DOHH2 (cell line): ENCODE data around the gene EIF2AK2.

Experiments
- H3F3A ChIP-seq: fragments of 200-600 bp; sonication (generic), shearing (Covaris generic); 2 replicates; pipeline ENCODE4 v1.6.0; 2016; ENCODE audit warnings: antibody characterized with exemption, mild to moderate bottlenecking; ENCODE audit not compliant: control insufficient read depth, insufficient read depth
- H3K27ac ChIP-seq: fragments of 200-600 bp; sonication (generic); 2 replicates; pipeline ENCODE4 v1.5.1; 2014; ENCODE audit warnings: low read depth, mild to moderate bottlenecking, low read length, moderate library complexity
- H3K27me3 ChIP-seq: fragments of 200-600 bp; sonication (generic); 2 replicates; pipeline ENCODE4 v1.6.1; 2014; ENCODE audit warnings: mild to moderate bottlenecking, low read length, mixed read lengths; ENCODE audit not compliant: control insufficient read depth
- H3K36me3 ChIP-seq: fragments of 200-600 bp; sonication (generic); 2 replicates; pipeline ENCODE4 v1.6.1; 2014; ENCODE audit warnings: mild to moderate bottlenecking, low read length, moderate library complexity, mixed read lengths; ENCODE audit not compliant: control insufficient read depth
- H3K4me1 ChIP-seq: fragments of 200-600 bp; sonication (generic); 2 replicates; pipeline ENCODE4 v1.6.1; 2014; ENCODE audit warnings: mild to moderate bottlenecking, low read length, mixed read lengths; ENCODE audit not compliant: control insufficient read depth
- H3K4me2 ChIP-seq: fragments of 200-600 bp; sonication (generic); 2 replicates; pipeline ENCODE4 v1.6.0; 2014; ENCODE audit warnings: mild to moderate bottlenecking, low read length, moderate library complexity
- H3K4me3 ChIP-seq: fragments of 200-600 bp; sonication (generic); 2 replicates; pipeline ENCODE4 v1.5.1; 2014; ENCODE audit warnings: mild to moderate bottlenecking, low read length, mixed read lengths
- H3K79me2 ChIP-seq: fragments of 200-600 bp; sonication (generic); 2 replicates; pipeline ENCODE4 v1.6.1; 2014; ENCODE audit warnings: mild to moderate bottlenecking, low read length, mixed read lengths; ENCODE audit not compliant: control insufficient read depth
- H3K9me2 ChIP-seq: fragments of 200-600 bp; sonication (generic); replicated peaks from 2 replicates; pipeline ENCODE4 v1.6.1; 2014; ENCODE audit warnings: mild to moderate bottlenecking, low read length, mixed read lengths; ENCODE audit not compliant: control insufficient read depth
- H3K9me3 ChIP-seq: fragments of 200-600 bp; sonication (generic); 2 replicates; pipeline ENCODE4 v1.6.1; 2014; ENCODE audit warnings: antibody characterized with exemption, low read length, mixed read lengths; ENCODE audit not compliant: control insufficient read depth, insufficient read depth
- H4K20me1 ChIP-seq: fragments of 200-600 bp; sonication (generic); 2 replicates; pipeline ENCODE4 v1.6.0; 2014; ENCODE audit warnings: low read depth, mild to moderate bottlenecking, antibody characterized with exemption, low read length, moderate library complexity; ENCODE audit not compliant: control insufficient read depth, insufficient read depth
- CTCF ChIP-seq: fragments of 200-600 bp; sonication (generic); IDR thresholded peaks from one replicate; pipeline ENCODE4 v1.5.1; 2014; ENCODE audit warnings: antibody characterized with exemption, mild to moderate bottlenecking, low read depth, low read length; ENCODE audit not compliant: poor library complexity, severe bottlenecking
- EZH2phosphoT487 ChIP-seq: fragments of 200-600 bp; sonication (generic); IDR thresholded peaks from 2 replicates; pipeline ENCODE4 v1.6.1; 2017; ENCODE audit warnings: borderline replicate concordance, mild to moderate bottlenecking, antibody characterized with exemption, low read length, moderate library complexity, mixed read lengths

EIF2AK2 gene

GRCh38 chr2:37105150-37105549 lies 51.6 kb downstream of the EIF2AK2 start:
- TF ChIP-seq EZH2phosphoT487 (no peak), CTCF (no peak)
- Histone ChIP-seq H3K9me3 (no peaks in the 10 kb centered on the region), H3K79me2 (no peaks in the 10 kb centered on the region), H3K27ac (no peak overlapping the region), H4K20me1 (no peaks in the 10 kb centered on the region), H3K4me1 (no peaks in the 10 kb centered on the region), H3F3A (no peaks in the 10 kb centered on the region), H3K9me2 (no peaks in the 10 kb centered on the region), H3K27me3 (no peaks in the 10 kb centered on the region), H3K36me3 (peaks cover 18% of the 10 kb centered on the region), H3K4me2 (no peak overlapping the region), H3K4me3 (no peak overlapping the region)

GRCh38 chr2:37104178-37104577 lies 52.6 kb downstream of the EIF2AK2 start:
- Histone ChIP-seq H3K4me1 (no peaks in the 10 kb centered on the region), H3K9me3 (no peaks in the 10 kb centered on the region), H3K36me3 (peaks cover 24% of the 10 kb centered on the region), H3K27ac (no peak overlapping the region), H3K27me3 (no peaks in the 10 kb centered on the region), H3F3A (no peaks in the 10 kb centered on the region), H3K4me3 (no peak overlapping the region), H3K9me2 (no peaks in the 10 kb centered on the region), H3K4me2 (no peak overlapping the region), H3K79me2 (no peaks in the 10 kb centered on the region), H4K20me1 (no peaks in the 10 kb centered on the region)
- no peak for TF ChIP-seq EZH2phosphoT487
- TF ChIP-seq CTCF = no peak

GRCh38 chr2:37102588-37102987 lies 54.2 kb downstream of the EIF2AK2 start:
- no peaks in the 10 kb centered on the region for H3K9me2 ChIP-seq
- H3F3A ChIP-seq = no peaks in the 10 kb centered on the region
- H3K36me3 ChIP-seq = peaks cover 25% of the 10 kb centered on the region
- H4K20me1 ChIP-seq = no peaks in the 10 kb centered on the region
- H3K27me3 ChIP-seq = no peaks in the 10 kb centered on the region
- H3K27ac ChIP-seq = no peak overlapping the region
- H3K79me2 ChIP-seq = no peaks in the 10 kb centered on the region
- H3K4me1 ChIP-seq = no peaks in the 10 kb centered on the region
- H3K4me3 ChIP-seq = no peak overlapping the region
- H3K4me2 ChIP-seq = no peak overlapping the region
- H3K9me3 ChIP-seq = no peaks in the 10 kb centered on the region
- TF ChIP-seq EZH2phosphoT487 (no peak), CTCF (no peak)

GRCh38 chr2:37100054-37100453 lies 56.7 kb downstream of the EIF2AK2 start:
- TF ChIP-seq CTCF (no peak), EZH2phosphoT487 (no peak)
- Histone ChIP-seq H3K9me3 (no peaks in the 10 kb centered on the region), H3K4me3 (no peak overlapping the region), H3K27me3 (no peaks in the 10 kb centered on the region), H3K27ac (no peak overlapping the region), H3K4me2 (no peak overlapping the region), H3K36me3 (peaks cover 43% of the 10 kb centered on the region), H4K20me1 (no peaks in the 10 kb centered on the region), H3K4me1 (no peaks in the 10 kb centered on the region), H3F3A (no peaks in the 10 kb centered on the region), H3K9me2 (no peaks in the 10 kb centered on the region), H3K79me2 (no peaks in the 10 kb centered on the region)
